ENCODE data around the gene ZDHHC8. TPM values are rescaled to one million over a fixed set of nuclear protein-coding genes. Genes with fewer than 3 reads are reported as not detected.

ZDHHC8 gene
- polyA plus RNA-seq, 12 donors, result 31.6 to 62.1 (median 37.2) TPM; not detected in 1

DNA sequence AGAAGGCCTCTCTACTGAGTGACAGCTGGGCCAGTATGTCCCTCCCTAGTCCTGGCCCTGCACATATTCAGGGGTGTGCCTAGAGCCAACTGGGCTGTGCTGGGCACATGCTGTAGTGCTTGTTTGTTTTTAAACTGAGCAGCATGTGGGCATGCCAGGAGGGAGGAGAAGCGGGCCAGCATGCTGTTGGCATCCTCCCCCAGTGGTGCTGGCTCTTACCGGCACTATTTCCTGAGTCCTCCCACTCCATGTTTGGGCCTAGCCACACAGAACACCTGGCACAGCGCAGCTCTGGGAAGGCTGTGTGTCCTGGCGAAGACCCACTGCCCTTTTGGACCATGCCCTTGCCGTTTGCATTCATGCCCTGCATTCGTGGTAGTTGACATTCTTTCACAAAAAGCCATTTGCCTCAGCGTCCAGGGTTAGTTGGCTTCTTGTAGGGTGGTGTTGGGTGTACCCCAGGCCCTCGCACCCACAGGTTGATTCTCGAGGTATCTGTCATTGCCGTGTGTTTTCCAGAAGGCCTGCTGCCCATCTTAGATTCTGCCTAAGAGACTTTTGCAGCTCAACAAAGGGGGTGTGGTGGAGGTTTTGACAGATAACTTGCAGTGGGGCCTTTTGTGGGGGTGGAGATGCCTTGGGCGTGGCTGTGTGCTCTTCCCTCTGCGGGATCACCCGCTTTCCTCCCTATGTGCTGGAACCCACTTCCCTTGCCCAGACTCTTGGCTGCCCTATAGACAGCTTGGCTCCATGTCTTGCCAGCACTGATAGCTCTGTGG, 38.0 kb upstream of the ZDHHC8 start:
- no peak for DNase-seq

GRCh38 chr22:20094197-20094807, 37.3 kb upstream of the ZDHHC8 start:
- no peak for DNase-seq

DNA sequence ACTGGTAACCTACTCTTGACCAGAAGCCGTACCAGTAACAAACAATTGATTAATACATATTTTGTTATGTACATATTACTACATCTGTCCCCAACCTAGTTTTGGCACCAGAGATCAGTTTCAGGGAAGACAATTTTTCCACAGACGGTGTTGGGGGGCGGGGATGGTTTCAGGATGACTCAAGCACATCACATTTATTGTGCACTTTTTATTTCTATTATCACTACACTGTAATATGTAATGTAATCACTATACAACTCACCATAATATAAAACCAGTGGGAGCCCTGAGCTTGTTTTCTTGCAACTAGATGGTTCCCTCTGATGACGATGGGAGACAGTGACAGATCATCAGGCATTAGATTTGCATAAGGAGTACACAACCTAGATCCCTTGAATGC, 36.1 kb upstream of the ZDHHC8 start:
- DNase-seq, result no peak

GRCh38 chr22:20096574-20097420, 34.8 kb upstream of the ZDHHC8 start:
- no peak for DNase-seq

DNA sequence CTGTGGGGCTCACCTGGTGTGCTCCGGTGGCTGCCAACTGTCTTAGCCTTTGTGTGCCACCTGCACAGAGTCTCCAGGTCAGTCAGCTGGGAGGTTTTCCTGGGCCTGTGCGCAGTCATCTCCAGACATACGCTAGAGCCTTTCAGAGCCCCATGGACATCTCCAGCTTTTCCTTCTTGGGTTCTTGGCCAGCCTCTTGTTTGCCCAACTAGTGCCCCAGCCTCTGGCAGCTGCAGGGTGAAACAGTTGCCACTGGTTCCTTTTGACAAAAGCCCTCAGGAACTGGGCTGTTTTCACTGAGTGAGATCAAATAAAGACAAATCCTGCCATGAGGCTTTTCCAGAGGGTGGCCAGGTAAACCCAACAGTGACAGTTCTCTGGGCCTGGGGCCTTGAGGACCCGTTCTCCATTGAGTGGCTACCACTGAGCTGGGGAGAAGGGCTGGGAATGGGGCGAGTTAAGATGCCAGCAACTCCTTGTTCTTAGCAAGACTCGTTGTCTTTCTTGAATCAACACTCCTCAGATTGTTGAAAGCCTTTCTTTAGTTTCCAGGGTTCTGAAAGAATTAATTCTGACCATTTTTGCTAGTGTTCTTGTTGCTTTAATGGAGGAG, 32.4 kb upstream of the ZDHHC8 start:
- no peak for DNase-seq

- no peak for DNase-seq
Measured at GRCh38 chr22:20101638-20102037, 30.0 kb upstream of the ZDHHC8 start.

DNA sequence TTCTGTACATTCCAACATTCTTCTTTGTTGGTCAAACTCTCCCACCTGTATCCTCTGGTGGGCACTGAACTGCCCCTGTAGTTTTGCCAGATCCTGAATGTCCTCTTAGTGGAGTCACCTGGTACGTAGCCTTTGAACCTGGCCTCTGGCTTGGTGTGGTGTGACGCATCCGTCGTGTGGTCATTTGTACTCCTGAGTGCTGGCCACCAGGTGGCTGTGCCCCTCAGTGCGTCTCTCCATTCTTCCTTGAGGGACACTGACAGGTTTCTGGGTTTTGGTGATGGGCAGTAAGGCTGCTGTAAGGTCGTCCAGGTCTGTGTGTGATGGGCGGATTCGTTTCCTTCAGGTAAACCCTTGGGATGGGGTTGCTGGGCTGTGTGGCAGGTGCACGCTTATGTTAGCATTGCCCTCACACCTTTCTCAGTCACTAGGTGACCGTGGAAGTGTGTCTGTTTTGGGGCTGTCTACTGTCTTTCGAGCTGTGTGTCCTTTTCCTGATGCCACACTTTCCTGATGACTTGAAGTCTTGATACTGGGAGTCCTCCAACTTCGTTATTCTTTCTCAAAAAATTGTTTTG, 29.3 kb upstream of the ZDHHC8 start:
- DNase-seq, result no peak

- no peak for DNase-seq
Measured at GRCh38 chr22:20105456-20106204, 26.0 kb upstream of the ZDHHC8 start.

GRCh38 chr22:20106205-20106848, 25.3 kb upstream of the ZDHHC8 start:
- DNase-seq, result no peak

DNA sequence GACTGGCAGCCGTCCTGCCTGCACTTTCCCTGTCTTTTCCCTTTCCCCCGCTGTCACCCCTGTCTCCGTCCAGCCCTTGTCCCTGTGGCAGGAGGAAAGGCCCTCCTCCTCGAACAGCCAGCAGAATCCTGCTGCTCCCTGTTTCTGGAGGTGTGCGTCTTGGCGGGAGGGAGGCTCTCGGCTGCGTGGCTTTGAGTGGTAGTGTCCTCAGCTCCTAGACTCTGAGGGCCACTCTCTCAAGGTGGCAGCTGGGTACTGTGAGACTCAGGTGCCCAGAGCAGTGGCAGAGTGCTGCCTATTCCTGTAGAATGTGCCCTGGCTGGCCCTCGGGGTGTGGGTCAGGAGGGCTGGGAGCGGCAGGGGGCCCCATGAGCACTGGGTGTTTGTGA, 24.8 kb upstream of the ZDHHC8 start:
- DNase-seq, result no peak

DNA sequence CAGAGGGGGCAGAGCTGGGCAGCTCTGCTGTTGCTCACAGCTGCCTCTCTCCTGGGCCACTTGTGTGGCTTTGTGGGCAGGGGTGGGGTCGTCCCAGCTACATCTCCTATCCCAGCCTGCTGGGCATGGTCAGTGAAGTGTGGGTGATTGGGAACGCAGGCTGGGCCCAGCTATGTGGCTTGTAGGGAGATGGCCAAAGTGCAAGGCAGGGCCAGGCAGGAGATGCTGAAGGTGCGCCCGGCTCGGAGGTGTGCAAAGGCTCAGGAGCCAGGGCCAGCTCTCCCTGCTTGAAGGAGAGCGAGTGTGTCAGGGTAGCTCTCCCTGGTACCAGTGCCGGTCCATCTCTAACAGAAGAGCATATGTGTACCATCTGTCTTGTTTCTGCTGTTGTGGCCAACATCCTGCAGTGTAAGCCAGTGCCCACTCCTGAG, 24.1 kb upstream of the ZDHHC8 start:
- DNase-seq, result no peak

- no peak for DNase-seq
Measured at GRCh38 chr22:20107951-20108756, 23.4 kb upstream of the ZDHHC8 start.

DNA sequence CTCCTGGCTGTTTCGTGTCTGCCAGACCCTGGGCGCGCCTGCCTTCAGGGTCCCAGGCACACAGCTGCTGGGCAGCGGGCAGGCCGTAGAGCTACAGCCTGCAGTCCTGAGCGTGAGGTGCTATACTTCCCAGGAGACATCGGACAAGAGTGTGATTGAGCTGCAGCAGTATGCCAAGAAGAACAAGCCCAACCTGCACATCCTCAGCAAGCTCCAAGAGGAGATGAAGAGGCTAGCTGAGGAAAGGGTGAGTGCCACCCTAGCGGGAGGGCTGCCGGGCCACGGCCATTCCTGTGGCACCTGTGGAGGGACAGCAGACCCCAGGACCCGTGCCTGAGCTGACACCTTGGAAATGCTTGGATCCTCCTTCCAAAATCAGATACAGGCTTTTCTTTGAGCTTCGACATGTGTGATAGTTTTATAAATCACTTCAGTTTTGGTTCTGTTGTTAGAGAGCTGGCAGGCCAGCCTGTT, 22.8 kb upstream of the ZDHHC8 start:
- DNase-seq, result no peak

GRCh38 chr22:20109411-20110358, 21.9 kb upstream of the ZDHHC8 start:
- no peak for DNase-seq

GRCh38 chr22:20110359-20110985, 21.1 kb upstream of the ZDHHC8 start:
- DNase-seq, result no peak

- no peak for DNase-seq
Measured at GRCh38 chr22:20111045-20111688, 20.4 kb upstream of the ZDHHC8 start.

Measured in muscle of arm (tissue), 12 donors.